ENCODE data around the gene PLEK. TPM values are rescaled to one million over a fixed set of nuclear protein-coding genes. Genes with fewer than 3 reads are reported as not detected.

PLEK gene
- total and polyA plus RNA-seq, 2 of the 13 experiments (the other 11 are each of a cell fraction or from before 2014, with no cell fraction given), result not detected

- TF ChIP-seq ZBTB37 (CRISPR knock-in tag; IDR thresholded peaks at IDR 0.05) (no peak), TCF7 (IDR thresholded peaks at IDR 0.05; ENCODE audit: low read depth) (no peak), DR1 (CRISPR knock-in tag; IDR thresholded peaks at IDR 0.05) (no peak), HOXD1 (CRISPR knock-in tag; IDR thresholded peaks at IDR 0.05) (no peak), TRIM24 (CRISPR knock-in tag; IDR thresholded peaks at IDR 0.05) (no peak), ZNF326 (CRISPR knock-in tag; IDR thresholded peaks at IDR 0.05; ENCODE audit: borderline replicate concordance) (no peak), RNF219 (CRISPR knock-in tag; IDR thresholded peaks at IDR 0.05) (no peak), RXRB (CRISPR knock-in tag; IDR thresholded peaks at IDR 0.05; ENCODE audit: borderline replicate concordance) (no peak), ZXDC (CRISPR knock-in tag; IDR thresholded peaks at IDR 0.05) (no peak), ZNF776 (CRISPR knock-in tag; IDR thresholded peaks at IDR 0.05) (no peak)
Measured at GRCh38 chr2:68416081-68416675, 51.1 kb downstream of the PLEK start (continued).

All from HepG2 (cell line).